ENCODE results near the gene OR13C2.

DNA sequence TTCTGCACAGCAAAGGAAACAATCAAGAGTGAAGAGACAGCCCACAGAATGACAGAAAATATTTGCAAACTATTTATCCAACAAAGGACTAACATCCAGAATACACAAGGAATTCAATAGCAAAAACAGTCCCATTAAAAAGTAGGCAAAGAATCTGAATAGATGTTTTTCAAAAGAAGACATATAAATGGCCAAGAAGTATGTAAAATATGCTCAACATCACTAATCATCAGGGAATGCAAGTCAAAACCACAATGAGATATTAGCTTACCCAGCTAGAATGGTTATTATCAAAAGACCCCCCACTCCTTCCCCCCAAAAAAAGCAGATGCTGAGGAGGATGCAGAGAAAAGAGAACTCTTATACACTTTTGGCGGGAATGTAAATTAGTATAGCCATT lies 49.9 kb downstream of the OR13C2 start:
- TF ChIP-seq CTCF (IDR thresholded peaks at IDR 0.05; ENCODE audit: low read depth, low read length) (no peak), EZH2phosphoT487 (IDR thresholded peaks at IDR 0.05; ENCODE audit: low read depth) (no peak)

All from OCI-LY3 (cell line).